IPS DF 6.9 (cell line): ENCODE measurements around the gene PLA2G4B.

Experiments
- DNase-seq: peaks from one replicate; pipeline ENCODE4 v3.0.0-alpha.2; 2013; ENCODE audit warnings: low read depth, low spot score
- H3K27ac ChIP-seq: one replicate; pipeline ENCODE4 v1.5.1; 2013; ENCODE audit warnings: low read length, control low read depth
- H3K27me3 ChIP-seq: 2 replicates; pipeline ENCODE4 v1.6.1; 2013; ENCODE audit warnings: mild to moderate bottlenecking, low read length; ENCODE audit not compliant: control insufficient read depth, insufficient read depth
- H3K36me3 ChIP-seq: 2 replicates; pipeline ENCODE4 v1.6.1; 2013; ENCODE audit warnings: low read length; ENCODE audit not compliant: control insufficient read depth, insufficient read depth
- H3K4me1 ChIP-seq: 2 replicates; pipeline ENCODE4 v1.6.1; 2013; ENCODE audit warnings: low read length; ENCODE audit not compliant: control insufficient read depth, insufficient read depth
- H3K4me3 ChIP-seq: 2 replicates; pipeline ENCODE4 v1.5.1; 2013; ENCODE audit warnings: mild to moderate bottlenecking, low read length
- H3K9me3 ChIP-seq: 2 replicates; pipeline ENCODE4 v1.6.1; 2013; ENCODE audit warnings: low read length, inconsistent platforms; ENCODE audit not compliant: control insufficient read depth, insufficient read depth
- WGBS: extraction: QIAGEN DNeasy Blood & Tissue Kit; methylation state at CpG from one replicate; pipeline ENCODE4 v1.1.7; 2013; ENCODE audit warnings: mixed read lengths, missing lambda C conversion rate; ENCODE audit not compliant: insufficient read length, insufficient coverage; 5-methylcytosine and 5-hydroxymethylcytosine counted together

Gene PLA2G4B

DNA sequence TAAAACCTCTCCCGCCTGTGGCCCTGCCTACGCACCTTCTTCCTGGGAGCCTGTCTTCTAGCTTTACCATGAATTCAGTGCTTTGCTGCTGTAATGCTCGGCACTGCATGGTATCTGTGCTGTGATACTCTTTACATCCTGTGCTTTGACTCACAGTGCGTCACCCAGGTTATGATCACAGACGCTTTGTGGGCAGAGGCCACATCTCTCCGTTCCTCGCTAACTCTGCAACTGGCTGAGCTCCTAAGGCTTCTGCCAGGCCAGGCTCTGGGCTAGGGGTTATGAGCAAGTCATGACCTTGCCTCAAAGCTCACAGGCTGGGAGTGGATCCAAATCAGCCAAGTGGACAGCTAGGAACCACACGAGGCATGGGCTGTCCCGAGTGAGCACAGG is 32.0 kb downstream of the PLA2G4B start:
- Histone ChIP-seq H3K4me3 (no peak overlapping the region), H3K9me3 (no peaks in the 10 kb centered on the region), H3K27ac (no peak overlapping the region), H3K27me3 (no peaks in the 10 kb centered on the region), H3K36me3 (no peaks in the 10 kb centered on the region), H3K4me1 (no peaks in the 10 kb centered on the region)
- no CpG with 5 or more reads among the region's 9 CpGs for WGBS
- DNase-seq = no peak

- H3K4me3 ChIP-seq = no peak overlapping the region
- no peaks in the 10 kb centered on the region for H3K4me1 ChIP-seq
- no peaks in the 10 kb centered on the region for H3K27me3 ChIP-seq
- DNase-seq = no peak
- H3K27ac ChIP-seq = no peak overlapping the region
- H3K9me3 ChIP-seq = no peaks in the 10 kb centered on the region
- H3K36me3 ChIP-seq = no peaks in the 10 kb centered on the region
- WGBS = no CpG with 5 or more reads among the region's 19 CpGs
Observed at GRCh38 chr15:41871175-41871905, 32.7 kb downstream of the PLA2G4B start.

- WGBS = 100% methylated on average over 1 of the region's 9 CpGs
- H3K4me3 ChIP-seq = no peak overlapping the region
- H3K27ac ChIP-seq = no peak overlapping the region
- no peaks in the 10 kb centered on the region for H3K9me3 ChIP-seq
- no peaks in the 10 kb centered on the region for H3K4me1 ChIP-seq
- H3K27me3 ChIP-seq = no peaks in the 10 kb centered on the region
- DNase-seq = no peak
- H3K36me3 ChIP-seq = no peaks in the 10 kb centered on the region
Observed at GRCh38 chr15:41872166-41872747, 33.6 kb downstream of the PLA2G4B start.

DNA sequence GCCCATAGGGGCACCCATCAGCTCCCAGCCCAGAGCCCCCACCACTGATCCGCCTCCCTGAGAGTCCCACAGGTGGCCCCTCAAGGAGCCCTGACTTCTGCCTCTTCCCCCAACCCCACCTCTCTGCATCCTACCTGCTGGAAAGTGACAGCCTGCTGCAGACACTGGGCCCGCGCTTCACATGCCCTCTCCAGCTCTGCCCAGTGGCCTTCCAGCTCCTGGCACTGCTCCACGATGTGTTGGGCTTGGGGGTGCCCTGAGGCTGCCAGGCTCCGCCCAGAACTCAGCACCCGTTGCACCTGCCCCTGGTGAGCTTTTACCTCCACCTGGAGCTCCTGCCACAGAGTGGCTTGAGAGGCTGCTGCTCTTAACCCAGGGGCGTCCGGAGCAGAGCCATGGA is 35.1 kb downstream of the PLA2G4B start:
- Histone ChIP-seq H3K4me1 (no peaks in the 10 kb centered on the region), H3K4me3 (no peak overlapping the region), H3K27me3 (no peaks in the 10 kb centered on the region), H3K27ac (no peak overlapping the region), H3K36me3 (no peaks in the 10 kb centered on the region), H3K9me3 (no peaks in the 10 kb centered on the region)
- WGBS = no CpG with 5 or more reads among the region's 8 CpGs
- no peak for DNase-seq

- no peaks in the 10 kb centered on the region for H3K9me3 ChIP-seq
- no peaks in the 10 kb centered on the region for H3K27me3 ChIP-seq
- no peak for DNase-seq
- no peak overlapping the region for H3K27ac ChIP-seq
- H3K4me3 ChIP-seq = no peak overlapping the region
- no peaks in the 10 kb centered on the region for H3K4me1 ChIP-seq
- WGBS = no CpG with 5 or more reads among the region's 12 CpGs
- no peaks in the 10 kb centered on the region for H3K36me3 ChIP-seq
Observed at GRCh38 chr15:41874736-41875135, 36.1 kb downstream of the PLA2G4B start.

DNA sequence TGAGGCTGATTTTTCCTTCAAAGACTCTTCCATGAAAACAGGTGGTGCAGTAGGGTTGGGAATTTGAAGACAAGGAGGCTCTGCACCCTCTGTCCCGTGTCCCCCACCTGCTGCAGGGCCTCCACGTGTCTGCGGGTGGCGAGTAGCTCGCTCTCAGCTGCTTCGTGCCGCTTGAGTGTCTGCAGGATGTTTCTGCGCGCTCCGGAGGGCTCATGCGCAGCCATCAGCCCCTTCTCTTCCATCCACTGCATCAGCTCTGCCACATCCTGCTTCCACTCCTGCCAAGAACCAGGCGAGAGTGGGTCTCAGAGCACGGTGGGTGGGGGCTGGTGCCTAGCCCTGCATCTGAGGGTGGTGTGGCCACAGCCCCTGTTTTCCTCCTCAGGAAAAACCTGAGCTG is 37.4 kb downstream of the PLA2G4B start:
- H3K27ac ChIP-seq = no peak overlapping the region
- no peak for DNase-seq
- H3K9me3 ChIP-seq = no peaks in the 10 kb centered on the region
- WGBS = no CpG with 5 or more reads among the region's 13 CpGs
- H3K27me3 ChIP-seq = peaks cover 3% of the 10 kb centered on the region; the same call in 1 of the 2 replicates
- H3K4me3 ChIP-seq = no peak overlapping the region
- no peaks in the 10 kb centered on the region for H3K4me1 ChIP-seq
- no peaks in the 10 kb centered on the region for H3K36me3 ChIP-seq

- WGBS = no CpG with 5 or more reads among the region's 12 CpGs
- Histone ChIP-seq H3K27me3 (peaks cover 9% of the 10 kb centered on the region; the same call in 1 of the 2 replicates), H3K4me1 (peaks cover 2% of the 10 kb centered on the region; the same call in 1 of the 2 replicates), H3K27ac (no peak overlapping the region), H3K4me3 (no peak overlapping the region), H3K36me3 (no peaks in the 10 kb centered on the region), H3K9me3 (no peaks in the 10 kb centered on the region)
- DNase-seq = no peak
Observed at GRCh38 chr15:41876689-41877088, 38.0 kb downstream of the PLA2G4B start.

DNA sequence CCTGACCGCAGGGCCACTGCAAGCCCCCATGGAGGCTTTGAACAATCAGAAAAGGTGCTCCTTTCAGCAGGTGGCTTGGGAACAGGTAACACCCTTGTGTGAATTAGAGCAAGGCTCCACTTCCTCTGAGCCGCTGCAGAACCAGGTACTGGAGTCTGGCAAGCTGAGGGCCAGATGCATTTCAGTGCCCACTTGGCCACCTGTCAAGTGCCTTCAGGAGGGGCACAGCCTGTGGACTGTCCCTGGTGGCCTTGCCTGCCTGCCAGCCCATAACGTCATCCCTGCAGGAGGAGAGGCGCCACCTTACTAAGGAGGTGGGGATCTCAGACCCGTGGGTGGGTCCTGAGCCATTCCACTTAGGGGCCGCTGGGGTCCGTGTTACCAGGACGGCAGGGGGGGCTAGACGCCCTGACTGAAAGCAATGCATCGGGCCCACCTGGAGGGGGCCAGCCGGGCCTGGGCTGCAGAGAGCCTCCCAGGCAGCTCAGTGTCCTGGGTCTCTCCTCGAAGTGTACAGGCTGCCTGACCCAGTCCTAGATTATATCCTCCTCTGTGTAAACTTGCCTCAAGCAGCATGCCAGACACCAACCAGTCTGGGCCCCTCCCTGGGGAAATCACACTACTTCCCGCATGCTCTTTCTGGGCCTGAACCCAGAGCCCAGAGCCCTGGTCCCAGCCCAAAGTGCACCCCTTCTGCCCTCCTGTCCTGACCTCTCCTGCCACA is 39.1 kb downstream of the PLA2G4B start:
- Histone ChIP-seq H3K9me3 (no peaks in the 10 kb centered on the region), H3K4me3 (no peak overlapping the region), H3K4me1 (peaks cover 2% of the 10 kb centered on the region; the same call in 1 of the 2 replicates), H3K27me3 (peaks cover 12% of the 10 kb centered on the region; the same call in 1 of the 2 replicates), H3K27ac (no peak overlapping the region), H3K36me3 (no peaks in the 10 kb centered on the region)
- no CpG with 5 or more reads among the region's 13 CpGs for WGBS
- no peak for DNase-seq

GRCh38 chr15:41878355-41878699 is 39.7 kb downstream of the PLA2G4B start:
- Histone ChIP-seq H3K4me1 (peaks cover 2% of the 10 kb centered on the region; the same call in 1 of the 2 replicates), H3K27ac (no peak overlapping the region), H3K36me3 (no peaks in the 10 kb centered on the region), H3K27me3 (peaks cover 14% of the 10 kb centered on the region; the same call in 1 of the 2 replicates), H3K9me3 (no peaks in the 10 kb centered on the region), H3K4me3 (no peak overlapping the region)
- WGBS = no CpG with 5 or more reads among the region's 10 CpGs
- no peak for DNase-seq

DNA sequence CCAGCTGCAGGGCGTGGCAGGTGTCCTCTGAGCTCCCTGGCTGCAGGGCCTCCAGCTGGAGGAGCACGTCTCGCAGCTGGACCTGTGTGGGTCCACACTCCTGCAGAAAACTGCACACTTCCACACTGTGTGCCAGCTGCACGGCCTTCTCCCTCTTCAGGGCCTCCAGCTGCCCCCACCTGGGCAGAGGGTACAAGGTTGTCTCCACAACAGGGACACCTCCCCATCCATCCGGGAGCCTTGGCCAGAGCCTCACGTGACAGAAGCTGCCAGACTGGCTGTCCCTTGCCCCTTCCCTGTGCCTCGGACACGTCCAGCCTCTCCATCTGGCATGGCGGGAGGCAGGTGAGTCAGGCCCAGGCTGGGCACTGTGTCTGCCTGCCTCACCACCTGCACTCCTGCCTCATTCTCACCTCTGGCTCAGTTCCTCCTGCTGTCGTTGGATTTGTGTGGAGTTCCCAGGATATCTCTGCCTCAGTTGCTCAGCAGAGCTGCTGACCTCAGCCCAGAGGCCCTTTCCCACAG is 40.7 kb downstream of the PLA2G4B start:
- Histone ChIP-seq H3K27me3 (peaks cover 14% of the 10 kb centered on the region; the same call in 1 of the 2 replicates), H3K4me1 (peaks cover 2% of the 10 kb centered on the region; the same call in 1 of the 2 replicates), H3K36me3 (no peaks in the 10 kb centered on the region), H3K27ac (no peak overlapping the region), H3K9me3 (no peaks in the 10 kb centered on the region), H3K4me3 (no peak overlapping the region)
- no CpG with 5 or more reads among the region's 10 CpGs for WGBS
- DNase-seq = no peak
